ENCODE data around the gene PGR.
A peak's percentile ranks its signal among the peaks of the same experiment; 100 is the strongest.

The PGR gene

GRCh38 chr11:101010899-101011298, 118.7 kb downstream of the PGR start:
- DNase-seq (ENCODE audit: low spot score) = no peak

GRCh38 chr11:101009690-101010055, 119.9 kb downstream of the PGR start:
- no peak for DNase-seq (ENCODE audit: low spot score)

GRCh38 chr11:101008961-101009689, 120.5 kb downstream of the PGR start:
- DNase-seq (ENCODE audit: low spot score) = no peak

- DNase-seq (ENCODE audit: low spot score) = no peak
These were observed 126.1 kb downstream of the PGR start for GRCh38 chr11:101003468-101003867.

GRCh38 chr11:100999756-101000155, 129.9 kb downstream of the PGR start:
- no peak for DNase-seq (ENCODE audit: low spot score)

- no peak for DNase-seq (ENCODE audit: low spot score)
These were observed 134.6 kb downstream of the PGR start for GRCh38 chr11:100994966-100995365.

- peak; percentile 5 for DNase-seq (ENCODE audit: low spot score)
These were observed 138.1 kb downstream of the PGR start for GRCh38 chr11:100991541-100991940.

- DNase-seq (ENCODE audit: low spot score) = no peak
These were observed 138.7 kb downstream of the PGR start for GRCh38 chr11:100990931-100991330.

- no peak for DNase-seq (ENCODE audit: low spot score)
These were observed 144.9 kb downstream of the PGR start for GRCh38 chr11:100984668-100985067.

- no peak for DNase-seq (ENCODE audit: low spot score)
These were observed 148.3 kb downstream of the PGR start for GRCh38 chr11:100981196-100981824.

GRCh38 chr11:100980156-100980555, 149.5 kb downstream of the PGR start:
- no peak for DNase-seq (ENCODE audit: low spot score)

Measured in AG08396 (cell line).